B cell (primary cell): Measurements from ENCODE around the gene CHST3.

Source experiments
- CTCF ChIP-seq: fragments of 200-600 bp; IDR thresholded peaks from one replicate; pipeline ENCODE4 v1.8.0; 2022; ENCODE audit warnings: antibody characterized with exemption, mild to moderate bottlenecking
- EZH2 ChIP-seq: IDR thresholded peaks from 2 replicates; pipeline ENCODE4 v1.6.1; 2012; ENCODE audit warnings: borderline replicate concordance, low read depth, mild to moderate bottlenecking, moderate library complexity, low read length; ENCODE audit not compliant: insufficient read depth, poor library complexity, severe bottlenecking

DNA sequence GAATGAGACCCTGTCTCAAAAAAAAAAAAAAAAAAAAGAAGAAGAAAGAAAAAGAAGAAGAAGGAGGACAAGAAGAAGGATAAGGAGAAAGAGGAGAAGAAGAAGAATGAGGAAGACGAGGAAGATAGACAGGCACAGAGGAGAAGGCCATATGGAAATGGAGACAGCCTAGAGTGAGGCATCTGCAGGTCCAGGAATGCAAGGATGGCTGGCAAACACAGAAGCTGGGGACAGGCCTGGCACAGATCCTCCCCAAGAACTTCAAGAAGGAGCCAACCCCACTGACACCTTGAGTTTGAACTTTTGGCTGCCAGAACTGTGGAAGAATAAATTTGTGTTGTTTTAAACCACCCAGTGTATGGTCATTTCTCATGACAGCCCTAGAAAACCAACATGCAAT is 85.3 kb downstream of the CHST3 start:
- TF ChIP-seq CTCF = no peak
- TF ChIP-seq EZH2 = no peak
